Nucleus accumbens (tissue), 56 donors: ENCODE measurements around the gene MOB1A.
A peak's percentile ranks its signal among the peaks of the same experiment; 100 is the strongest.
"Not testable (repeated sequence)": the region's sequence is repeated elsewhere in the genome, so short reads cannot be mapped to it uniquely, and the experiment has no call there.

Source experiments
- DNase-seq, 56 donors: peaks; one replicate each; lab custom pipeline; 2025; lab: John Stamatoyannopoulos, UW

Gene MOB1A

DNA sequence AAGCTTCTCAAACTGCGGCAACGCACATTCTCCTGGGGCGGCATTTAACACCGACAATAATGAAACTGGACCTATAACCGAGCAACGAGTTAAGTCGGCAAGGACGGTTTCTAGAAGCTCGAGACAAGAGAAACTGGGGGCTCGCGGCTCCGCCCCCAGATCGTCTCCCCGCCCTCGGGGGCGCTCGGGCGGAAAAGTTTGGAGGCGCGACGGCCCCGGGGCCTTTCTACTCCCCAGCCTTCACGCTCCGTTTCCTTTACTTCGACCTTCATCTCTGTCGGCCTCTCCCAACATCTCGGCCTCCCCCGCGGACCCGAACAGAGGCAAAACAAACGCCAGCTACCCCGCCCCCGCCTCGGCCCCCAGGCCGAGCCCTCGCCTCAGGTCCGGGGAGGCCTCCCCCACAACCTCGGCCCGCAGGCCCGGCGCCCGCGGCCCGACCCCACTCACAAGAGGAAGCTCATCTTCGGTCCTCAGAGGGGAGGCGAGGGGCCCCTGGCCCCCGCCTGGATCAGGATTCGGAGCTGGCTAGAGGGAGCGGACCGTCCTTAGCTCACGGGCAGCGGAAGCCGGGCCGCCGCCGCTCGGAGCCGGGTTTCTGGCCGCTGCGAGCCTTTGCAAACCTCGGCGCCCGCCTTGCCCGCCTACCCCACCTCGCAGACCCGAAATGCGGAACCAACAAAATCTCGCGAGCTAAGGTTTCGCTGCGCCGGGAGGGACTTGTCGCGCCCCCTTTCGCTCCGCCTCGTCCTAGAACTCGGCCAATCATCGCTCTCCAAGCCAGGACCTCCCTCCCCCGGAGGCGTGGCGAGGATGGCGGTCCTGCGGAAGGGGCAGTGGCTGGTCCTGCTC, at the start of gene MOB1A:
Gene MOB1A, minus strand, starts transcription at position 669 of the 852 bp plus-strand sequence. Its CDS starts 205 bp downstream, at position 464.
- DNase-seq: peak; percentile 53 to 99 (median 95)

DNA sequence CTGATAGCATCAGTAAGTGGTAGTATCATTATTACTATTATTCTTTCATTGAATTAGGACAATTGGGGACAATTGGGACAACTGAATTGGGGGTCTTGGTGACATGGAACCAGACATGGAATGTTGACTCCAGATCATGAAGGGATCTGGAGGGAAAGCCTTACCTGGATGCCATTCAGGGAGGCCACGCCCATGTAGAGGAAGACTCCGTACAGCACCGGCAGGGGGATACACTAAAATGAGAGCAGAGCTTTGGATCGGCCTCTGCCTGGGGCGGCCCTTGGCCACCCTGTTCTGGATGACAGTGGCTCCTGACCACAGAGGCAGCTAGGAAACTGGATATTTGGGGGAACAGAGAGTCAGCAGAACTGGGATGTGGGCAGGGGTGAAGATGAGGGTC, 49.0 kb upstream of the MOB1A start:
- DNase-seq: no peak

GRCh38 chr2:74226648-74227213, 48.1 kb upstream of the MOB1A start:
- DNase-seq: no peak

- no peak for DNase-seq
Observed at GRCh38 chr2:74225698-74226459, 47.2 kb upstream of the MOB1A start.

DNA sequence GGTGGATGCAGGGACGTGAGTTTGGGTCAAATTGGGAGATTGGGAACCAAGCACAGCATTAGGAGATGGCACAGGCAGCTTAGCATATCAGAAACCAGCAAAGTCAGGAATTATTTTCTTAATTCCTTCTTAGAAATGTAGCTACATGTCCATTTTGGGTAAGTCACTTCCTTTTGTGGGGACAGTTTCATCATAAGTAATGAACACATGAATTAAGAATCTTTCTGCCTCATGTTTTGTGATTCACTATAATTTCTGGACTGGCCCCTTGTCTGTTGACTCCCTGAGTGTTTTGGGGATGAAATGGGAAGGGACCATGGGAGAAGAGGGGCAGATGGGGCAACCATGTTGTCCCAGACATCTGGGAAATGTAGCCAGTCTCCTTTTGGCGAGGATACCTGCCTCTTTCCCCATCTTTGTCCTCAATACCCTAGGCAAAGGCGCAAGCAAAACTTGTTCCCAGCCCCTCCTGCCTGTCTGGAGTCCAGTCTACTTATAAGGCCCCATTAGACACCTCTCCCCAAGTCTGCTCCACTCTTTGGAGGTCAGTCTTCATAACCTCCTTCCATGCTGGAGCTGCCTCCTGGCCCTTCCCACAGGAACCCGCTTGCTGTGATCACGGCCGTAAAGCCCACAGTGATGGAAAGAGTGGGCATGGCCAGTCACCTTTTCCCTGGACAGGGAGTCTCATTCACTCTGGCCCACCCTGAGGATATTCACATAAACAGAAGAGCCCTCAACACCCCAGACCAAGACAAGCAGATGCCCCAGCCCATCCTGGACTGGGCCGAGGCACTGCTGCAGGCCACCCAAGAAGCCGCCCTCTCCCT, 45.5 kb upstream of the MOB1A start:
- DNase-seq: no peak

DNA sequence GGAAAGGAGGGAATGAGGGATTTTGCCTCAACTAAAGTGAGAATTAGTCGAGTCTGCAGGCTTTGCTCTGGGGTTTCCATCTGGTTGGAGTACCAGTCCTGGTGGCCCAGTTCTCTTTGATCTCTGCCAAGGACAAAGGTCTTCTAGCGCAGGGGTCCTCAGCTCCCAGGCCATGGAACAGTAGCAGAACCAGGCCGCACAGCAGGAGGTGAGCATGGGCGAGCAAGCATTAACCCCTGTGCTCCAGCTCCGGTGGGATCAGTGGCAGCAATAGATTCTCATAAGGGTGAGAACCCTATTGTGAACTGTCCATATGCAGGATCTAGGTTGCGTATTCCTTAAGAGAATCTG, 43.6 kb upstream of the MOB1A start:
- no peak for DNase-seq

DNA sequence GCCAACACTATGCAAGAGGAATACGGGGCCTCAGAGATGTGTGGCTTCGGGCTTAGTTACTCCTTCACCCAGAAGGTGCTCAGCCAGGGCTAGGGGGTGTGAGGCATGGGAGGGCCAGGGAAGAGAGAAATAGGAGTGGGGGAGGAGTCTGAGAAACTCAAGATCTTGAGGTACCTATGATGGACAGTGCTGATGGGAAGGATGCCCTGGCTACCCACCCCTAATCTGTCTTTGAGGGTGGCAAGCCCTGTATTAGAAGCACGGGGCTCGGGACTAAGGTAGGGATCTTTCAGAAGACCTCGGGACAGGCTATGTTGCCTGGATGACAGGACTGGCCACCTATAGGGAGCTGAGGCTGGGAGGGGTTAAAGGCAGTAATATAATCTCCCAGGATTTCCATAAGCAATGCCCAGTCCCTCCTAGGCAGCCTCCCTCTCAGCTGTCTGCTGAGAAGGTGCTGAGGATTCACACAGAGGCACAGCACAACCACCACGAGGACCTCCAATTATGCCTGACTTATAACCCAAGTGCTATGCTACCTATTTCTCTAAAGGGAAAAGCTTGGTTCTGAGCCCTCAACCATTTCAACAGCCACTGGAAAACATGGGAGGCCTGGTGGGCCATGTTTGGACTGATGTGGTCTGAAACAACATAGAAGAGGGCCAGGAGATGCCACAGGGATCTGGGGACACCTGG, 43.1 kb upstream of the MOB1A start:
- DNase-seq: no peak

DNA sequence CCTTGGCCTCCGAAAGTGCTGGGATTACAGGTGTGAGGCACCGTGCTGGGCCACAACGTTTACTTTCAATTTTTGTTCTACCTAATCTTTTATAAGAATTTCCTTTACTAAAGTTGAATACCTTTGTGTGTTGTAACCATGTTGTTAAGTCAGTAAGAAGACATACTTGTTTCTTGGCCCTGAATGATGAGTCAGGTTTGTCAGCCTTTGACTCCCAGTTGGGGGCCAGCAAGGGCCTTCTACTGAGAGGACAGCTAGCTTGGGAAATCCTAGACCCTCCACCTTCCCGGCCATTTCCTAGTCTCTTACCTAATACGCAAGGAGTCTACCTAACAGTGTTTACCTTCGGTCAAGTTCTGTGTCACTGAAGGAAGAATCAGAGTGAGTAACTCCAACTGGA, 42.4 kb upstream of the MOB1A start:
- no peak for DNase-seq

- no peak for DNase-seq
Observed at GRCh38 chr2:74219846-74220486, 41.3 kb upstream of the MOB1A start.

DNA sequence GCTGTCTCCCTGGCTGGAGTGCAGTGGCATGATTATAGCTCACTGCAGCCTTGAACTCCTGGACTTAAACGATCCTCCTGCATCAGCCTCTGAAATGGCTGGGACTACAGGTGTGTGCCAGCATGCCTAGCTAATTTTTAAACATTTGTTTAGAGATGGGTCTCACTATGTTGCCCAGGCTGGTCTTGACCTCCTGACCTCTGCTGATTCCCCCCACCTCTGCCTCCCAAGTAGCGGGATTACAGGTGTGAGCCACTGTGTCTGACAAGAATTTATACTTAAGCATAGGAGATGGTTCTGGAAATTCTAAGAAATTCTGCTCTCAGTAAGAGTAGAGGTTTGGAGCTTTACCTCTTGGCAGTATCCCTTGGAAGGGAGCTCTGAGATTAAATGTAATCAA, 38.0 kb upstream of the MOB1A start:
- no peak for DNase-seq

DNA sequence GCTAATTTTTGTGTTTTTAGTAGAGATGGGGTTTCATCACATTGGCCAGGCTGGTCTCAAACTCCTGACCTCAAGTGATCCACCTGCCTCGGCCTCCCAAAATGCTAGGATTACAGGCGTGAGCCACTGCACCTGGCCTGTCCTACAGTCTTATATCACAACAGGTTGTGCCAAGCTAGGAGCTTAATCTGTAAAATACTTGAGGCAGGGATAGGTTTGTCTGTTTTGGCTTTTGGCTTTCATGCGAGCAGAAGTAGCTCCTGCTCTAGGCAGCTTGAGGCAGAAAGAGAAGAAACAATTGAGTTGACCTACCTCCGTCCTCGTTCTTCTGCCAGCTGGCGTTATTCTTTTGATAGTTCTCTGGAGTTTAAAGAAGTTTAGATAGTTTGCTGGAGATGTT, 37.1 kb upstream of the MOB1A start:
- DNase-seq: not testable (repeated sequence)

- no peak for DNase-seq
Observed at GRCh38 chr2:74212702-74213410, 34.2 kb upstream of the MOB1A start.

DNA sequence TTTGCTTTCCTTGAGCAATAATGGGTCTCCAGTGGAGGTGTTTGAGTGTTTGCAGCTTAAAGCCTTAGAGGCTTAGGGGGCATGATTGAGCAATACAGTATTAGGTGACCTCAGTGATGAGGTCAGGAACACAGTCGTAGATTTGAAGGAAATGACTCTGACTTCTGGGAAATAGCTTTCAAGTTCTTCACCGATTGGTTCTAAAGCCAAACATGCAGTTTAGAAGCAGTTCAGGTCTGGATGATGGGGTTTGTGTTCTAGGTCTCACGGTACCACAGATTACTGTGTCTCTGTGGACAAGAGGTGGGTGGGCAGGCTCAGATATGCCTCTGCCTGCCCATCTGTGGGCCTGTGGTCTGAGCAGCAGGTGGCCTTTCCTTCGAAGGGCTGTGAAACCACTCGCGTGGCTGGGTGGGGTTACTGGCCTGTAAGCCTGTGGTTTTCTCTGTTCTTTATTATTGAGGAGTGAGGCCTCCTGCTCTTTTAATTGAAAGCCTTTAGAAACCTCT, 27.6 kb upstream of the MOB1A start:
- DNase-seq: no peak

- no peak for DNase-seq
Observed at GRCh38 chr2:74205596-74205995, 26.9 kb upstream of the MOB1A start.

- no peak for DNase-seq
Observed at GRCh38 chr2:74205113-74205512, 26.4 kb upstream of the MOB1A start.

DNA sequence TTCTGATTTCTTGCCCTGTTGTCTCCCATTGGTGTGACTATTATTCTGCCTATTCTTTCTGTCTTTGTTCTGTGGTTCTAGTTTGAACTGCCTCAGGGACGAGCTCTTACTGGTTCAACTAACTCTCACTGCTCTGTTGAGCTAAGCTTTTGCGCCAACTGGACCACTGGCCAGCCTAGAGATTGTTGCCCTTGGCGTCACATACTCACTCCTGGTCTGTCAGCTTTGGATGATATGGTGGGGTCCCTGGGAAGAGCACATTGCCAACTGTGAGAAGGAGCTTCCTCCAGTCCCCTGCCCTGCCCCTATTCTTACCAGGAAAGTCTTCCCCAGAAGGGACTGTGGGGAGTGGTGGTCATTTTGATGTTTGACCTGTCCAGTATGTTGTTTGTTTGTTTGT, 25.8 kb upstream of the MOB1A start:
- DNase-seq: no peak

GRCh38 chr2:74201596-74201995, 22.9 kb upstream of the MOB1A start:
- DNase-seq: no peak

GRCh38 chr2:74201196-74201595, 22.5 kb upstream of the MOB1A start:
- no peak for DNase-seq

- DNase-seq: no peak
Observed at GRCh38 chr2:74199871-74200305, 21.2 kb upstream of the MOB1A start.
